Activated CD4-positive, alpha-beta T cell treated with anti-CD3 and anti-CD28 coated beads, Interleukin-2, amount 50 U/mL, for 1 hour (primary cell): ENCODE data around the gene OR1L1.

ENCODE experiments used
- DNase-seq: peaks from one replicate; pipeline ENCODE4 v3.0.0-alpha.2; 2020

The OR1L1 gene

GRCh38 chr9:122661416-122661815 is at the start of gene OR1L1:
Gene OR1L1, plus strand, starts transcription at chr9:122661716. Its CDS starts 0 bp downstream, at chr9:122661716.
- no peak for DNase-seq

- DNase-seq: no peak
Measured at GRCh38 chr9:122614362-122614761, 47.2 kb upstream of the OR1L1 start, which contains the start of gene OR1Q1. Gene OR1Q1, plus strand, starts transcription at chr9:122614738. Its CDS starts 0 bp downstream, at chr9:122614738.

- DNase-seq: no peak
Measured at GRCh38 chr9:122619996-122620395, 41.5 kb upstream of the OR1L1 start.

- DNase-seq: no peak
Measured at GRCh38 chr9:122642226-122642625, 19.3 kb upstream of the OR1L1 start.

- no peak for DNase-seq
Measured at GRCh38 chr9:122656378-122656777, 5.1 kb upstream of the OR1L1 start.

- DNase-seq: no peak
Measured at GRCh38 chr9:122657527-122657926, 4.0 kb upstream of the OR1L1 start, which contains the start of gene OR1B1. Gene OR1B1, minus strand, starts transcription at chr9:122657627.

GRCh38 chr9:122672481-122672880 is 11.0 kb downstream of the OR1L1 start:
- no peak for DNase-seq

GRCh38 chr9:122684851-122685250 is 23.3 kb downstream of the OR1L1 start:
- DNase-seq: no peak

- no peak for DNase-seq
Measured at GRCh38 chr9:122695696-122696095, 34.2 kb downstream of the OR1L1 start.
